ENCODE measurements around the gene KLF16.

Gene KLF16

DNA sequence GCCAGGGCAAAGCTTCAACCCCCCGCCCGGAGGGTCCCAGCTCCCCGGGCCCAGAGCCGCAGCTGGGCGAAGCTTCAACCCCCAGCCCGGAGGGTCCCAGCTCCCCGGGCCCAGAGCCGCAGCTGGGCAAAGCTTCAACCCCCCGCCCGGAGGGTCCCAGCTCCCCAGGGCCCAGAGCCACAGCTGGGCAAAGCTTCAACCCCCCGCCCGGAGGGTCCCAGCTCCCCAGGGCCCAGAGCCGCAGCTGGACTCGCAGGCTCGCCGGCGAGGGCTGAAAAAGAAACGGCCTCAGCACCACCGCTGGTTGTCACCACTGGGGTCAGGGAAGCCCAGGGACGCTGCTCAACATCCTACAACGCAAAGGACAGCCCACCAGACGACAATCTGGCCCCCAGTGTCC lies 20.3 kb downstream of the KLF16 start:
- DNase-seq (ENCODE audit: low read depth in 2 of 2), result no peak

DNA sequence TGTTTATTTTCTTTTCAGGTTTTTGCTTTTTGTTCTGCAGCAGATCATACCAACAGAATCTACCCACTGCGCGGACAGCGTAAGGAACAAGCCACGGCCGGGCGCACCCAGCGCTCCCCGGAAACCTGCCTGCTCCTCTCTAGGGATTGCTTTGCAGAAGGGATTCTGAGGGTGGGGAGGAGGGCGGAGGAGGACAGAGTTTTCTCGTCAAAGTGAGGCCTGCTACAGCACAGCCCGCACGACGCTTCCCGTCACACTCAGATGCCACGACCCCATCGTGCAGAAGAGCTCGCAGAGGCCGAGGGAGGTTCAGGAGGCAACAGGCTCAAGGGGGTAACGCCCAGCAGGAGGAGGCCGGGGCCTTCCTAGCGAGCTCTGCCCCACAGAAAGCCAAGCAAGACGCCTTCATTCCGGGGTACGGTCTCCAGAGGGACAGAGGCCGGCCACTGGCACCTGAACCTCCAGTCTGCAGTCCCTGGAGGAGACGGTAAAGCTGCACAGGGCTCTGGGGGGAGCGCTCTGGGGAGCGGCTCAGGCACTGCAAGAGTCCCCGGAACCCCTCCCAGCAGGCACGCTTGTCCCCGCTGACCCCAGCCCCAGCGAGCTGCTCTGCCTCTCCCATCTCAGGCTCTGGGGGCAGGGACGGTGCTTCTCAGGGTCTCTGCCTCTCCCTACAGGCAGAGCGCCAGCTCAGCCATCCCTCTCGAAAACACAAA lies 22.0 kb downstream of the KLF16 start:
- DNase-seq (ENCODE audit: low read depth in 2 of 2), result no peak

DNA sequence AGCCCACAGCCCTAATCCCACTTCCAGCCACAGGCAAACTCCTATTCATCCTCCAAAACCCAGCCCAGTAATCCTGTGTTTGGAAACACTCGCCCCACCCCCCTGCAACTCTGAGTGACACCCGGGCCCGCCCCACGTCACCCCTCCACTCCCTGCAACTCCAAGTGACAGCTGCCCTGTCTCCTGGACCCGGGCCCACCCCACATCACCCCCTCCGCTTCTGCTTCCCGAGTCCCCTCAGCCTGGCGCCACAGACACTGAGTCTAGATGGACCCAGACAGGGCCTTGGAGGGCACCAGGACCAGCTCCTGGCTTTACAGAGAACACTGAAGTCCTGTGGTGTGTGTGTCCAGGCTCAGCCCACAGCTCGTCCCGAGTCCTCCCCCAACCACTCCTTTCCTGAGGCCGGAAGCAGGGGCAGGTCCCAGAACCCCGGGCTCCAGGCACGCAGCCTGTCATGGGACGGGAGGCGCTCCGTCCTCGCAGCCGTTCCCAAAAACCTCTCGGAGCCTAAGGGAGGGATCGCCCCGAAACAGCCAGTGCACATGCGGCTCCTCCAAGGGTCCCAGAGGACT lies 22.8 kb downstream of the KLF16 start:
- no peak for DNase-seq (ENCODE audit: low read depth in 2 of 2)

DNA sequence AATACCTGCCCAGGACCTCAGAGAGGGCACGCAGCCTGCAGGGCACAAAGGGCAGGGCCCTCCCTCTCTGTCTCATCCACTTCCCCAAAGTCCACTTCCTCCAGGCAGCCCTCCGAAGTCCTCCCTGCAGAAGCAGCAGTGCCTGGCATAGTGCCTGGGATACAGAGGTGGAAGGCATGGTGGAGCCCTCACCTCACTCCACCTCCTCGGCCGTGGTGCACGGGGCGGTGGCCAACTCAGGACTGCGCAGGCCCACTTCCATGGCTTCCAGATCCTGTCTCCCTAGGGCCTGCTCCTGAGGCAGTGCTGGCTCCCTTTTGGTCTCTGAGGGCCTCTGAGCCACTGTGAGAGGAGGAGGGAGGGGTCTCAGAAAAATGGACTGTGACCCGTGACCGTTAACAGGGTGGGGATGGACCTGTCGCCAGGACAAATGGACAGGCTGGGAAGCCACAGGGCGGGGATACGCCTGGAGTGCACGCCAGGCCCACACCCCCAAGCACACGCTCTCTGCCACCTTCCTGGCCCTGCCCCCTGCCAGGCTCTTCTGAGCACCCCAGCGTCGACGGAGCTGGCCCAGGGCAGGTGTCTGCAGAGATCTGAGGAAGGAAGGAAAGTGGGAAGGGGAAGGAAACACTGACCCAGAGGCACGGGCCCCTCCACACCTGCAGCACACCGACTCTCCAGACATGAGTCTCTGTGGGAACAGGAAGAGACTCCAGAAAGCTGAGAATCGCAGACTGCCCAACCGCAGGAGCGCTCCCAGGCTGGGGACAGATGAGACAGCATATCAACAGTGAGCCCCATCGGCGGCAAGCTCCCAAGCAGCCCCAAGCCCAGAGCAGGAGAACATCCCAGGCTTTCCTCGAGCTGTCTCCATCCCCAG lies 23.5 kb downstream of the KLF16 start:
- DNase-seq (ENCODE audit: low read depth in 2 of 2), result no peak

DNA sequence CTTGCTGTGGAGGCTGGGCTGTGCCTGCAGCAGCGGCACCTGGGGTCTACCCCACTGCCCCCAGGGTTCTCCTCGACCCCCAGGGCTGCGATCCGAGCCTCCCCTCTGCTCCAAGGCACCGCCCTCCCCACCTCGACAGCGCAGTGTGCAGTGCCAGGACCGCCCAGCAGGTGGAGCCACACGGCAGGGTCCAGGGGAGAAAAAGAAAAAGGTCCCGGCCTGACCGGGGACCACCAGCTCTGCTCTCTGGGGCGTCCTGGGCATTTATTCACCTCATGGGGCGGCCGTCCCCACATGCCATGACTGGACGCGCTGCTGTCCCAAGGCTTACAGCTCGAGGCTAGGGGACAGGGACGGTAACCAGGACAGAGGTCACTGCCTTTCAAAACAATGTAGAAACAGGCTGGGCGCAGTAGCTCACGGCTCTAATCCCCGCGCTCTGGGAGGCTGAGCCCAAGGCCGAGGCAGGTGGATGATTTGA lies 25.7 kb downstream of the KLF16 start:
- DNase-seq (ENCODE audit: low read depth in 2 of 2), result no peak

DNA sequence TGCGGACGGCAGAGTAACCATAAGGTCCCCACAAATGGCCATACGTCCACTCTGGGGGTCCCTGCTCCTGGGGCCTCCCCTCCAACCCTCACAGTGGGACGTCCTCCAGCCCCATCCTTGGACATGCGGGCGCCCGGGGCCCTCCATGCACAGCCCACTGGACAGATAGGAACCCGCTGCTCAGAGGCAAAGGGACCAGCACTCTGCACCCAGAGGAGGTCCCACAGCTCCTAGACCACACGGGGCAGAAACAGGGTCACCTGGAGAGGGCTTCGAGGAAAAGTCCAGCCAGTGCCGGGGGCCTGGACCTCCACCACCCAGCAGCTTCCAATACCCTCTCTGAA lies 26.2 kb downstream of the KLF16 start:
- DNase-seq (ENCODE audit: low read depth in 2 of 2), result no peak

DNA sequence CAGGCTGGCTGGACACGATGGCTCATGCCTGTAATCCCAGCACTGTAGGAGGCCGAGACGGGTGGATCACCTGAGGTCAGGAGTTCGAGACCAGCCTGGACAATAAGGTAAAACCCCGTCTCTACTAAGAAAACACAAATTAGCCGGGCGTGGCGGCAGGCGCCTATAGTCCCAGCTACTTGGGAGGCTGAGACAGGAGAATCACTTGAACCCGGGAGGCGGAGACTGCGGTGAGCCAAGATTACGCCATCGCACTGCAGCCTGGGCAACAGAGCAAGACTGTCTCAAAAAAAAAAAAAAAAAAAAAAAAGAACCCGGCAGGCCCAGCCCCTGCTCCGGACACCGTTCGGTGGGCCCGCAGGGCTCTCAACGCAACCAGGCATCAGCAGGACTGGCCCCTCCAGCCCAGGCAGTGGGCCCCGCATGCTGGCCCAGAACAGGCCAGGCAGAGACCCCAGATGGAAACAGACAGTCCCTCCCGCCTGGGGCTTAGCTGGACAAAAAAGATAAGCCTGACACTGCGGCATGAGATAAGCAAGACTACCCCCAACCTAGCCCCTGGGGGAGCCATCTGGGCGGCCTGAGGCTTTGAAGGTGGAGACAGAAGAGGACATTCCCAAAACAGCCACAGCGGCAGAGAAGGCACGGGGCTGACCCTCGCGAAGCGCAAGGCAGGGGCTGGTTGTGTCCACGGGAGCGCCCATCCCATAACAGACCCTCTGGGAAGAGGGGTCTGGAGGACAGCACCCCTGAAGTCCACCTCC lies 26.7 kb downstream of the KLF16 start:
- no peak for DNase-seq (ENCODE audit: low read depth in 2 of 2)

DNA sequence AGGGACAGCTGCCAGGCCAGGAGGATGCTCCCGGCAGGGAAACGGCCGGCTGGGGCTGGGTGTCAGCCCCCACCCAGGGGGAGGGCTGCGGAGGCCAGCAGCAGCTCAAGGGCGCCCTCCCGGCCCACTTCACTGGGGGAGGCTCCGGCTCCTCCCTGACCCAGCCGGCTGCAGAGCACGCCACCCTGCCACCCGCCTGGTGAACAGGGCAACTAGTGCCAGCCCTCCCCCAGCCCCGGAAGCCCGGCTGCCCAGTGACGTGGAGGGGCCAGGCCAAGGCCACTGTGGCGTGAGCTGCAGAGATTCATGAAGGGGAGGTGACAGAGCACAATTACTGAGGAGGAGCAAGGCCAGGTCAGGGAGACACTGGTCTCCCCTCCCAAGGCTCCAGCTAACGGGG lies 29.8 kb downstream of the KLF16 start:
- DNase-seq (ENCODE audit: low read depth in 2 of 2), result no peak

DNA sequence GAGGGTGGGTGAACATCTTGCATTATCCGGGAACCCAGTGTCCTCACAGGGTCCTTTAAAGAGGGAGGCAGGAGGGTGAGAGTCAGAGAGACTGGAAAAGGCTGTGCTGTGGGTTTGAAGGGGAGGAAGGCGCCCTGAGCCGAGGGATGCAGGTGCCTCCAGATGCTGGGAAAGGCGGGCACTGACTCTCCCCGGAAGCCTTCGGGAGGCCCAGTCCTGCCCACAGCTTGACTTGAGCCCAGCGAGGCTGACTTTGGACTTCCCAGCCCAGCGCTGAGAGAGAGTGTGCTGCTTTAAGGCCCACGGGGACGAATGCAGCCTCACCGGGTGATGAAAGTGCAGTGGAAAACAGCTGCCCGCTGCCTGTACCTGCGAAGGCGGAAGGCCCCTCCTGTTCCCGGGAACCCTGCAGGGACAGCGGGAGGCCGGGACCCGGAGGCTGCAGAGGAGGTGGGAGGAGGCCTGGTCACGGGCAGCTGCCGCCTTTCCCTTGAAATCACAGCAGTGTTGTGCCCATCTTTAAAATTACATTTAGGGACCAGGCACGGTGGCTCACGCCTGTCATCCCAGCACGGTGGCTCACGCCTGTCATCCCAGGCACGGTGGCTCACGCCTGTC lies 31.2 kb downstream of the KLF16 start:
- DNase-seq (ENCODE audit: low read depth in 2 of 2), result no peak

DNA sequence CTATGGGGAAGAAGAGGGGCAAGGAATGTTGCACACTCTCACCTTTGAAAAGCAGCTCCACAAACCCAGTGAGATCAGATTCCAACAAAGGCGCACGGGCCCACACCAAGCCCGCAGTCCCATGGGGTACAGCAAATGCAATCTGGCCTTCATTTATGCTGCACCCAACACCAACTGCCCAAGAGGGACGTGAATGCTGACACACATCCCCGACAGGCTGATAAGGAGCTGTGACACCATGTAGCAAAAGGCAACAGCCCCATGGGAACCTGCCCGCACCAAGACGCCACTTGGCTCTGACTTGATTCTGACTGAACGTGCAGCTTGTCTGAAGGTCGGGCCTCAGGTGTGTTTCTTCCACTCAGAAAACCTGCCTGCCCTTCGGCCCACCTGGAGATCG lies 32.4 kb downstream of the KLF16 start:
- DNase-seq (ENCODE audit: low read depth in 2 of 2), result no peak

DNA sequence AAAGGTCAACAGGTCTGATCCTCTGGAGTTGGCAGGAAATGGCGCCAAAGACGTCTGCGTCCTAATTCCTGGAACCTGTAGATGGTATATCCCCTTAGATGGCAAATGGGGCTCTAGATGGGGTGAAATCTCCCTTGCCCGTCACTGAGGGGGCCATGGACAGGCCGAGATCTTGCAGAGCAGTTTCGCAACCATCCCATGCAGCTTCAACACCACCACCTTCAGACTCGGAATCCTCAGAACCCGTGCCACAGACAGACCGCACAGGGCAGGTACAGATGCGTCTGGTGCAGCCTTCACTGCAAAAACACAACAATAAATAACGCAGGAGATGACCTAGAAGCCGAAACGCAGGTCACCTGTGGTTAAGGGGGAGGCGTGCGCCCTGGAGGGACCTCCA lies 32.8 kb downstream of the KLF16 start:
- DNase-seq (ENCODE audit: low read depth in 2 of 2), result no peak

DNA sequence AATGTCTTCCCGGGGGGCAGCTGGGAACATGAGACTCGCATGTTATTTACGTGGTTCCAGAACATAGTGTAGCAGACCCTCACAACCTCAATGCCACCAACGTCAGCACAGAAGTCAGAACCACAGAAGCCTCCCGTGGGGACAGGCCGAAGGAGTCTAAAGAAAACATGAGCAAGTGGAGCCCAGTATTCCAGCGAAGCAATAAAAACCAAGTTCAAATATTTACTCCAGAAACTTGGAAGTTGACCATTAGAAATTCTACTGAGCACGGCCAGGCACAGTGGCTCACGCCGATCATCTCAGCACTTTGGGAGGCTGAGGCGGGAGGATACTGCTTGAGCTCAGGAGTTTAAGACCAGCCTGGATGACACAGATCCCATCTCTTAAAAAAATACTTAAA lies 33.4 kb downstream of the KLF16 start:
- DNase-seq (ENCODE audit: low read depth in 2 of 2), result no peak

DNA sequence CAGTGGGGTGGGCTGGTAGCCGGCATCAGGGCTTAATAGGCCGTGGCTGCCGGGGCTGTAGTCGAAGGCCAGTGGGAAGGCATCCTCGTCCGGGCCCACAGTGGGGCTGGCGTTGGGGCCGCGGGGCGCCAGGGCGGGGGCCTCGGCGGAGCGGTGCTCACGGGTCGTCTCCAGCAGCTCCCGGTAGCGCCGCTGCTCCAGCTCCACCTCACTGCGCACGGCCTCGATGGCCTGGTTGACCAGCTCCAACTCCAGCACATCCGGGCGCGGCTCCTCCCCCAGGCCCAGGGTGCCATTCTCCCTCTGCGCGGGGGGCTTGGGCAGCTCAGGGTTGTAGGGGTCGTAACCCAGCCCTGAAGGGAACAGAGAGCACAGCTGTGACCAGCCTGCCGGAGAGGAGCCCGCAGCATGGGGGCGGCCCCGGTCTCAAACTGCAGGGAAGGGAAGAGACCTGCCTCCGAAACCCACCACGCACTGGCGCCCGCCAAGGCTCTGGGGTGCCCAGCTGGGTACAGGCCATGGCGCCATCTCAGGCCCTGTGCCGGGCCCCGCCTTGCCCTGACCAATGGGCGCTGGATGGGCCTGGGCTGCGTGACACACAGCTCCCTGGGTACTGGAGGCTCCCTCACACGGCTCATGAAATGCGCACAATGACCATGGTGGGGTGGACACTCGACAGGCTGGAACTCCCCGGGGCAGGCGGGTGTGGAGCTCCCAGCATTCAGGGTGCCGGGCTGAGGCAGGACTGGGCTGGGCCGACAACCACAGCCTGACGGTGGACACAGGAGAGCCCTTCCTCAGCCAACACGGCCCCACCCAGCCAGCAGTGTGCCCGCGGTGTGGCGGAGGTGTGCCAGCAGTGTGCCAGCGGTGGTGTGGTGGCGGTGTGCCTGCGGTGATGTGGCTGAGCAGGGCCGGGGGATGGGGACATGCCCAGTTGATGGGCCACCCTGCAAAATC lies 34.8 kb downstream of the KLF16 start:
- no peak for DNase-seq (ENCODE audit: low read depth in 2 of 2)

DNA sequence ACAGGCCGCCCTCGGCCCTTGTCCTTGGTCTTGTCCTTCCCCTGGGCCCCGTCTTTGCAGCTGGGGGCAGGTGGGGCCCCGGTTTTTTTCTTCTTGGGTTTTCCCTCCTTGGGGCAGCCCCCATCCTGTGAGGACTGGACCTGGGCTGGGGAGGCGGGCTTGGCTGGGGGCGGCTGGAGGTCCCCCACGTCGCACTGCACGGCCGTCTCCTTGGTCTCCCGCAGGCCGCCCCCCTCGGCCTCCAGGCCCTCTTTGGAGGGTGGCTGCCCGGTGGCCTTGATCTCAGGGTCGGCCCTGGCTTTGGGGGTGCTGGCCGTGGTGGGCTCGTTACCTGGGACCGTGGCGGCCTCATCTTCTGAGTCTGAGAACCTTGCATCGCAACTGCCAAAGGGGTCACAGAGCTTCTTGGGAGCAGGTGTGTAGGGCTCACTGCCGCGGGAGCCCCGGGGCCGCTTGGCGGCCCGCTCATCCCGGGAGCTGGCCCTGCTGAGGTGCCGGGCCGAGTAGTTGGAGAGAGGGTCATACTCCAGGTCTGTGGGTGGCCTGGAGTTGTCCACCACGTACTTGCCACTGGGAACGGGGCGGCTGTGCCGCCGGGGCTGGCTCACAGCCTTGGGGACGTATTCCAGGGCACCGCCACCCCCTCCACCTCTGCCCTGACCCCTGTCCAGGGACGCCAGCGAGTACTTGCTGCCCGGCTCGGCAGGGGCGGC lies 35.7 kb downstream of the KLF16 start:
- no peak for DNase-seq (ENCODE audit: low read depth in 2 of 2)

DNA sequence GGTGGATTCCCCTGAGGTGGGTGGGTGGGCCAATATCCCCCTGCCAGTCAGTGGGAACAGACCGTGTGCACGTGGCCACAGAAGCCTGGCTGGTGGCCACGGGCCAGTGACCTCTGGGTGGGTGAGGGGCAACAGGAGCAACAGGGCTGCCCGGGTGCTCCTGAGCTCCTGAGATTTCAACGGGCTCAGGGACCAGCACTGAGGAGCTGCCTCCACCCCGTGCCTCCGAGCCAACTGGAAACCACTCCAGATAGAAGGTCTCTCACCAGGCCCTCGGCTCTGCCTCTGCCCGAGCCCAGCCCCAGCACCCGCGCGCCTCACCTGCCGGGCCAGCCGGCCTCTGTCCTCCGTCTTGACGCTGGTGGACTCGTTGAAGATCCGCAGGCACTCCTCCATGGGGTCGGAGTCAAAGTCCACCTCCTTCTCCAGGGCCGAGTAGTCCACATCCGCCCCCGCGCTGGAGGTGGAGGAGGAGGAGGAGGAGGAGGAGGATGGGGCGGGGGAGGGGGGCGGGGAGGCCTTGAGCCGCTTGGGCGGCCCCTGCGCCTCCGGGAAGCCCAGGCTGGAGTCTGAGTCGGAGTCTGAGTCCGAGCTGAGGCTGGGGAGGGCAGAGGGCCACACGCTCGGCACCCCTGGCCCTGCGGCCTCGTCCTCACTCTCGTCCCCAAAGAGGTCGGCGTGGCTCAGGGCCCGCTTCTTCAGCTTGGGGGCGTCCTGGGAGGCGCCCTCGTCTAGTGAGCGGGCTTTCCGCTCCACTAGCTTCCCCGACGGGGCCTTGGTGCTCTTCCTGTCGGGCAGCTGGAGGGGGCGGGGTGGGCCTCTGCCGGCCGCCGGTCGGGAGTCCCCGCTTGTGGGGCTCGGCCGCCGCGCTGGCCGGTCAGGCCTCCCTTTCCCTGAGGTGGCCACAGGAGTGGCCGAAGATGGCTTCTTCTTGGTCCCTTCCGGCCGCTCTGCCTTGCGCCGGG lies 36.5 kb downstream of the KLF16 start:
- no peak for DNase-seq (ENCODE audit: low read depth in 2 of 2)

DNA sequence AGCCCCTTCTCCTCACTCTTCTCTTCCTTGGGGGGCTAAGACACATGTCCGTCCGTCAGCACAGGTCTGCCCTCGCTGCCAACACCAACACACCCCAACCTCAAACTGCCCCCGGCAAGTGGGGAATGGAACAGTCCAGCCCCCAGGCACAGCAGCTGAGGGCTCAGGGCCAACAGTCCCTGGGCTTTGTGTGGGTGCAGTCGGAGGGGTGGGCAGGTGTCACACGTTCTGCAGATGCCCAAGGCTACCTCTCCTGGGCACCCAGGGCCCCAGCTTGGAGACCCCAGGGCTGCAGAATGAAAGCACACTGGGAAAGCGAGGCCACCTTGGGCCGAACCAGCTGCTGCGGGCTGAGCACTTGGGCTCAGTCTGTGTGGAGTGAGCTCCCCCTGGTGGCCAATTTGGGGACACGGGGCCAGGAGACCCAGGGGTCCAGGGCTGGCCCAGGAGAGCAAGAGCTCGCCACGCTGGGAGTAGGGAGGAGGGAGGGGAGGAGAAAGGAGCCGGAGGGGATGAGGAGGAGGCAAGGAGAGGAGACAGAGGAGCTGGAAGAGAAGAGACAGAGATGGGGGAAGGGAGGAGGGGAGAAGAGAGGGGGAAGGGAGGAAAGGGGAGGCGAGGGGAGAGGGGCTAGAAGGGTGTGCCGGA lies 37.3 kb downstream of the KLF16 start:
- DNase-seq (ENCODE audit: low read depth in 2 of 2), result peak; percentile 44 to 50

DNA sequence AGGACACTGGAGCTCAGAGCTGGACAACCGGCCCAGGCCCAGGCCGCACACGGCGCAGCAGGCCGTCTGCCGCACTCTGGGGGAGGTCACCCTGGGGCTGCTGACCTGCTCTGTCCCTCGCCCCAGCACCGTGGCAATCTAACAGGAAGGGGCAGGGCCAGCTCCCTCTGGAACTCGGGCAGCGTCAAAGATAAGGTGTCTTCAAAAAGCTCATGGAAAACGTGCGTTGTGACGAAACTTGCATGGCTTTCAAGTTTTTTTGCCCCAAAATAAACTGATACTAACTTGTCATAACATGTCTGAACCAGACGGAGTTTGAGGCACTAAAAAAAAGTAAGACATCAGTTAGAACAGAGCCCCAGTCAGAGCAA lies 39.1 kb downstream of the KLF16 start:
- no peak for DNase-seq (ENCODE audit: low read depth in 2 of 2)

DNA sequence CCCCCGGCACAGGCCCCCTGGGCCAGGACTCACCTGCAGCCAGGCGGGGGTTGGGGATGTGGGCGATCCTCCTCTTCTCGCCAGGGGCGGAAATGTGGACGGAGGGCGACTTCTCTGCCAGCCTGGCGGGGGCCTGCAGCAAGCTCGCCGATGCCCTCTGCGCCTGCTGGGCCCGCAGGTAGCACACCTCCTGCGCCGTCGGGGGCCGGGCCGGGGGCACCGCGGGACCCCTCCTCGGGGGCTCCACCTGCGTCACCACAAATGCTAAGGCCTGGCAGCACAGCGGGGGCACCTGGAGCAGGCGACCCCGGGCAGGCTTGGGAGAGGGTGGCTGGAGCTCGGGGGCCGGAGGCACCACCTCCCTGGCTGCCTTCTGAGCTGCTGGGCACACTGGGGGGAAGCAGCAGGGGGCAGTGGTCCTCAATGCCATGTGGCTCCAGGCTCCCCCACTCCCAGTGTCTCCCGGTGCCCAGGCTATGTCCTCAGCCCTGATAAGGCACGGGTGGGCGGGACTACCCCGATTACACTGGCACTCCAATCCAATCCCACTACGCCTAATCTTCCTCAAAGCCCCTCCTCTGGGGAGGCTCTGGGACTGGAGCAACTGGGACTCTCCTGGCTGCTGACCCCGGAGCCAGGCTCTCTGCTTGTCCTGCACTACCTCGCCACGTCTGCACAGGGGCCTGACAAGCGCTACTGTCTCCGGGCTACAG lies 39.7 kb downstream of the KLF16 start:
- no peak for DNase-seq (ENCODE audit: low read depth in 2 of 2)

All from stimulated activated CD8-positive, alpha-beta memory T cell treated with anti-CD3 and anti-CD28 coated beads, Interleukin-15, amount 100 ng/mL, for 48 hours (primary cell).